SU-DHL-6 (cell line): Measurements from ENCODE around the gene RAPGEF5.

Source experiments
- H2AFZ ChIP-seq: fragments of 200-600 bp; sonication (generic); 2 replicates; pipeline ENCODE4 v1.6.1; 2014; ENCODE audit warnings: low read depth, mild to moderate bottlenecking, moderate library complexity, mixed read lengths, antibody characterized with exemption, low read length; ENCODE audit not compliant: severe bottlenecking
- H3F3A ChIP-seq: fragments of 200-600 bp; shearing (Covaris generic); 2 replicates; pipeline ENCODE4 v1.6.0; 2016; ENCODE audit warnings: antibody characterized with exemption, mild to moderate bottlenecking; ENCODE audit not compliant: insufficient read depth
- H3K27ac ChIP-seq: fragments of 200-600 bp; sonication (generic); 2 replicates; pipeline ENCODE4 v1.5.1; 2016; ENCODE audit warnings: low read depth, mild to moderate bottlenecking, low read length, moderate library complexity, mixed read lengths
- H3K27me3 ChIP-seq: fragments of 200-600 bp; sonication (generic), shearing (Covaris generic); 2 replicates; pipeline ENCODE4 v1.6.0; 2014; ENCODE audit warnings: mild to moderate bottlenecking, low read length
- H3K36me3 ChIP-seq: fragments of 200-600 bp; sonication (generic); 2 replicates; pipeline ENCODE4 v1.6.1; 2014; ENCODE audit warnings: mild to moderate bottlenecking, low read length, mixed read lengths
- H3K4me2 ChIP-seq: fragments of 300-600, 200-600 bp; shearing (Covaris generic), sonication (generic); 2 replicates; pipeline ENCODE4 v1.6.0; 2014; ENCODE audit warnings: low read length, low read depth, mild to moderate bottlenecking; ENCODE audit not compliant: poor library complexity, severe bottlenecking
- H3K4me3 ChIP-seq: fragments of 200-600 bp; sonication (generic); 2 replicates; pipeline ENCODE4 v1.5.1; 2014; ENCODE audit warnings: antibody characterized with exemption, low read length, mild to moderate bottlenecking, mixed read lengths; ENCODE audit not compliant: insufficient read depth, poor library complexity, severe bottlenecking
- H3K79me2 ChIP-seq: fragments of 200-600 bp; sonication (generic); 2 replicates; pipeline ENCODE4 v1.6.1; 2014; ENCODE audit warnings: mild to moderate bottlenecking, low read length, moderate library complexity; ENCODE audit not compliant: insufficient read depth
- H3K9ac ChIP-seq: fragments of 200-600 bp; sonication (generic); 2 replicates; pipeline ENCODE4 v1.7.0; 2014; ENCODE audit warnings: mild to moderate bottlenecking, low read length
- H3K9me2 ChIP-seq: fragments of 200-600 bp; sonication (generic); replicated peaks from 2 replicates; pipeline ENCODE4 v1.6.1; 2014; ENCODE audit warnings: low read length; ENCODE audit not compliant: insufficient read depth
- H3K9me3 ChIP-seq: fragments of 200-600 bp; sonication (generic); 2 replicates; pipeline ENCODE4 v1.6.1; 2014; ENCODE audit warnings: low read length, mixed read lengths; ENCODE audit not compliant: insufficient read depth
- H4K20me1 ChIP-seq: fragments of 200-600 bp; sonication (generic); 2 replicates; pipeline ENCODE4 v1.6.1; 2014; ENCODE audit warnings: low read depth, mild to moderate bottlenecking, antibody characterized with exemption, low read length, moderate library complexity, mixed read lengths
- EZH2phosphoT487 ChIP-seq: fragments of 200-600 bp; sonication (generic), shearing (Covaris generic); conservative IDR thresholded peaks from 2 replicates; pipeline ENCODE4 v1.6.1; 2018; ENCODE audit warnings: mild to moderate bottlenecking, antibody characterized with exemption, low read length, moderate library complexity, mixed read lengths
- TF ChIP-seq, protein P1 (sequence below): fragments of 200-600 bp; sonication (generic); IDR thresholded peaks from one replicate; pipeline ENCODE4 v1.5.1; 2017; ENCODE audit warnings: antibody characterized with exemption, mild to moderate bottlenecking, low read length, moderate library complexity; ENCODE audit not compliant: insufficient read depth, poor library complexity, severe bottlenecking

RAPGEF5 gene

DNA sequence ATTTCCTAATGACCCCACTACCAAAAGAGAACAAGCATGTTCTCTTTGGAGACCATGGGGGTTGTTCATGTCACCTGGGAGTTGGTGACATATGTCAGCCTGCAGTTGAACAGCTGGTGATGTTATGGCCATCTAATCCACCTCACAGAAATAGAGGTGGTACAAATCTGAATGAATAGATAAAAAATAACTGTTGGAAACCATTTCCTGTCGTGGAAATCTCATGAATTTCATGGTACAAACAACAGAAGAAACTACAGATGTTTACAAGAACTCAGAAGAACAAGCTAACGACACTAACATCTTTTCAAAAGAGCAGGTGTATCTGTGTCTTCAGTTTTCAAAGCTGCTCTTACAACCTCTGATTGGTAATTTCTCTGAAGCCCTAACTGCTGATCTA is 81.3 kb downstream of the RAPGEF5 start:
- Histone ChIP-seq H3K27ac (no peak overlapping the region), H3K79me2 (no peaks in the 10 kb centered on the region)
- TF ChIP-seq, protein P1, sequence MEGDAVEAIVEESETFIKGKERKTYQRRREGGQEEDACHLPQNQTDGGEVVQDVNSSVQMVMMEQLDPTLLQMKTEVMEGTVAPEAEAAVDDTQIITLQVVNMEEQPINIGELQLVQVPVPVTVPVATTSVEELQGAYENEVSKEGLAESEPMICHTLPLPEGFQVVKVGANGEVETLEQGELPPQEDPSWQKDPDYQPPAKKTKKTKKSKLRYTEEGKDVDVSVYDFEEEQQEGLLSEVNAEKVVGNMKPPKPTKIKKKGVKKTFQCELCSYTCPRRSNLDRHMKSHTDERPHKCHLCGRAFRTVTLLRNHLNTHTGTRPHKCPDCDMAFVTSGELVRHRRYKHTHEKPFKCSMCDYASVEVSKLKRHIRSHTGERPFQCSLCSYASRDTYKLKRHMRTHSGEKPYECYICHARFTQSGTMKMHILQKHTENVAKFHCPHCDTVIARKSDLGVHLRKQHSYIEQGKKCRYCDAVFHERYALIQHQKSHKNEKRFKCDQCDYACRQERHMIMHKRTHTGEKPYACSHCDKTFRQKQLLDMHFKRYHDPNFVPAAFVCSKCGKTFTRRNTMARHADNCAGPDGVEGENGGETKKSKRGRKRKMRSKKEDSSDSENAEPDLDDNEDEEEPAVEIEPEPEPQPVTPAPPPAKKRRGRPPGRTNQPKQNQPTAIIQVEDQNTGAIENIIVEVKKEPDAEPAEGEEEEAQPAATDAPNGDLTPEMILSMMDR, result no peak
- TF ChIP-seq EZH2phosphoT487, result no peak

DNA sequence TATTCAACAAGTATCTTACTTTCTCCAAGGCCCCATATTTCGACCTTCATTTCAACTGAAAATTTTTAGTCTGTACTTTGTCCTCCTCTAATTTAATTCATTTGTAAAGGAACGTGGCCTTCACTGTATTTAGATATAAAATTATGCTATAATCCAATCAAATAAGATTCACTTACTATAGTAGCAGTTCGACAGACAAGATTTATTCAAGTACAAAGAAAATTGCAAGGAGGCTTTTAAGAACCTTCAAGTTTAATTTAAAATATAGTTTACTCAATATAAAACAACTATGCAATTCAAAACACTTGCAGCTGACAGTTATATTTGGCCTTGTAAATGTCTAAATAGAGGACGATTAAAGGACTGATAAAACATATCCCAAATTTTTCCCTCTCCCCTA is 85.6 kb downstream of the RAPGEF5 start:
- no peak overlapping the region for H3K4me3 ChIP-seq
- H3K79me2 ChIP-seq, result no peaks in the 10 kb centered on the region
- H3K36me3 ChIP-seq, result no peaks in the 10 kb centered on the region
- no peaks in the 10 kb centered on the region for H3K9me2 ChIP-seq
- no peaks in the 10 kb centered on the region for H3K9me3 ChIP-seq
- H4K20me1 ChIP-seq, result no peaks in the 10 kb centered on the region
- no peaks in the 10 kb centered on the region for H3K27me3 ChIP-seq
- no peak overlapping the region for H3K9ac ChIP-seq
- H3K27ac ChIP-seq, result no peak overlapping the region
- no peaks in the 10 kb centered on the region for H3F3A ChIP-seq
- no peak overlapping the region for H2AFZ ChIP-seq
- TF ChIP-seq, protein P1, result no peak
- TF ChIP-seq EZH2phosphoT487, result no peak
- no peak overlapping the region for H3K4me2 ChIP-seq

More for the DNA sequence above, 81.3 kb downstream of the RAPGEF5 start:
- no peak overlapping the region for H3K4me3 ChIP-seq
- no peak overlapping the region for H3K4me2 ChIP-seq
- no peaks in the 10 kb centered on the region for H3K27me3 ChIP-seq
- no peaks in the 10 kb centered on the region for H4K20me1 ChIP-seq
- H2AFZ ChIP-seq, result no peak overlapping the region
- H3F3A ChIP-seq, result no peaks in the 10 kb centered on the region
- H3K9ac ChIP-seq, result no peak overlapping the region
- no peaks in the 10 kb centered on the region for H3K9me3 ChIP-seq
- H3K9me2 ChIP-seq, result no peaks in the 10 kb centered on the region
- H3K36me3 ChIP-seq, result no peaks in the 10 kb centered on the region

DNA sequence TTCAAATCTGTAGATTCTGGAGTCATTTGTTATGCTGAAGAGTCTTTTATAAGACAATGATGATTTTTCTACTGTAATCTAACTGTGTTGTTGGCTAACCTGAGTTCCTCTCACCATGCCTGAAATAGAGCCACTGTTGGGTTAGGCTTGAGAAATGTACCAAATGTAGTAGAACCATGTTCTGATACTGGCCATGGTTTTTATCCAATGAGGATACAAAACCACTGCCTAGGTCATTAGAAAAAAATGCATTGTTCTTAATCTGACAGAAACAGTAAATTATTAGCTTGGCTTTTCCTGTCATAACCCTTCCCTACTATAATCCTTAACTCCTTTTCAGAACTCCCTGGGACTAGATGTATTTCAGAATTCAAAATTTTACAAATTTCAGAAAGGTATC is 86.6 kb downstream of the RAPGEF5 start:
- H3K9ac ChIP-seq, result no peak overlapping the region

More for the DNA sequence above, 86.6 kb downstream of the RAPGEF5 start:
- H3K9me2 ChIP-seq, result no peaks in the 10 kb centered on the region
- H3K4me2 ChIP-seq, result no peak overlapping the region
- H2AFZ ChIP-seq, result no peak overlapping the region
- H3K27me3 ChIP-seq, result no peaks in the 10 kb centered on the region
- H4K20me1 ChIP-seq, result no peaks in the 10 kb centered on the region
- H3F3A ChIP-seq, result no peaks in the 10 kb centered on the region
- H3K27ac ChIP-seq, result no peak overlapping the region
- H3K9me3 ChIP-seq, result no peaks in the 10 kb centered on the region
- H3K4me3 ChIP-seq, result no peak overlapping the region
- TF ChIP-seq, protein P1, result no peak
- TF ChIP-seq EZH2phosphoT487, result no peak
- H3K36me3 ChIP-seq, result no peaks in the 10 kb centered on the region
- H3K79me2 ChIP-seq, result no peaks in the 10 kb centered on the region
